Kidney epithelial cell (primary cell): ENCODE results near the gene VSTM5. TPM values are rescaled to one million over a fixed set of nuclear protein-coding genes. Genes with fewer than 3 reads are reported as not detected.
"Not testable (repeated sequence)": the region's sequence is repeated elsewhere in the genome, so short reads cannot be mapped to it uniquely, and the experiment has no call there.

ENCODE experiments used
- DNase-seq: peaks from one replicate; pipeline ENCODE4 v3.0.0-alpha.2; 2010; ENCODE audit warnings: low read depth
- H3K27me3 ChIP-seq: 2 replicates; pipeline ENCODE4 v1.6.0; 2011; ENCODE audit warnings: low read length; ENCODE audit not compliant: control insufficient read depth, insufficient read depth
- H3K36me3 ChIP-seq: 2 replicates; pipeline ENCODE4 v1.5.1; 2011; ENCODE audit warnings: low read length; ENCODE audit not compliant: control insufficient read depth, insufficient read depth
- H3K4me3 ChIP-seq: 2 replicates; pipeline ENCODE4 v1.5.1; 2011; ENCODE audit warnings: low read depth, mild to moderate bottlenecking, control low read depth, low read length
- CTCF ChIP-seq: IDR thresholded peaks from 2 replicates; pipeline ENCODE4 v1.5.1; 2011; ENCODE audit warnings: mild to moderate bottlenecking, moderate library complexity, low read length, control low read depth, inconsistent platforms; ENCODE audit not compliant: insufficient read depth, poor library complexity, severe bottlenecking
- total RNA-seq: library from RNA; depleted of rRNA; stranded (reverse); fragments of >200 nt; gene quantifications from 2 replicates; pipeline ENCODE4 v1.2.3, GENCODE V29; 2015

VSTM5 gene
- total RNA-seq, 1 donor from 2014 or later: 0.29 TPM

DNA sequence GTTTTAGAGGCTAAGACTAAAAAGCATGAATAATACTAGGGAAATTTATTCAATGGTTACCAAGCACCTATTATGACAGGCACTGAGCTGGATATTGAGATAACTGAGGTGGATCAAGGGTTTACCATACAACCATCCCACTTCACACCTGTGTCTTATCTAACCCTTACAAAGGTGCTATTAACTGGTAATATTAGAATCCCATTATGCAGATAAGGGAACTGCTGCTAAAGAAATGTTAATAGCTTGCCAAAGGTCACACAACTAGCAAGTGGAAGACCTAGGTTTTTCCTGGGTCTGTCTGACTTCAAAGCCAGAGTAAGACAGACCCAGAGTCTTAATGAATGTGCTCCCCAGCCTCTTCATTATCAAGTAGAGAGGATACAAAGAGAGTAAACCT, 21.1 kb upstream of the VSTM5 start:
- no peaks in the 10 kb centered on the region for H3K36me3 ChIP-seq
- H3K27me3 ChIP-seq: no peaks in the 10 kb centered on the region
- no peak for TF ChIP-seq CTCF
- DNase-seq: no peak
- H3K4me3 ChIP-seq: no peak overlapping the region

GRCh38 chr11:93870616-93871015, 20.2 kb upstream of the VSTM5 start:
- Histone ChIP-seq H3K27me3 (no peaks in the 10 kb centered on the region), H3K36me3 (no peaks in the 10 kb centered on the region), H3K4me3 (no peak overlapping the region)
- DNase-seq: no peak
- TF ChIP-seq CTCF: no peak

- DNase-seq: no peak
- no peaks in the 10 kb centered on the region for H3K36me3 ChIP-seq
- TF ChIP-seq CTCF: no peak
- H3K4me3 ChIP-seq: no peak overlapping the region
- no peaks in the 10 kb centered on the region for H3K27me3 ChIP-seq
These were observed 19.4 kb upstream of the VSTM5 start for GRCh38 chr11:93869830-93870229.

DNA sequence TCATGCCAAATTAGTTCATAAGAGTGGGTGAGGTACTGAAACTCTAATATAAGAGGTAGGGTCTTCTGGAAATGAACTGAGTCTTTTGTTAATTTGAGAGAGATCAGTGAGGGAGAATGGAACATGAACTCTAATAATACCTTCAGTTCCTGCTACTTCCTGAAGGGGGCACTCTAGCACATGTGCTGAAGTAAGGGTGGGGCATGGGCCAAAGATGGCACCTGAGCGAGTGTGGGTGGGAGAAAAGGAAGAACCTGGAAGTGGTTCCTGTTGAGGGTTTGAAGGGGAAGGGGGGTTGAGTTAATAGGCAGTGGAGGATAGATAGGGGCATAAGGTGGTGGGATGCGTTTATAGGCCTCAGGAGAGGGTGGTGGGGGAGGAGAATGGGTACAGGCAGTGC, 18.0 kb upstream of the VSTM5 start:
- TF ChIP-seq CTCF: peak; percentile 20
- H3K27me3 ChIP-seq, DNase-seq, H3K36me3 ChIP-seq, H3K4me3 ChIP-seq: not testable (repeated sequence)

GRCh38 chr11:93861808-93862207, 11.4 kb upstream of the VSTM5 start:
- TF ChIP-seq CTCF: no peak
- H3K27me3 ChIP-seq: no peaks in the 10 kb centered on the region
- H3K4me3 ChIP-seq: no peak overlapping the region
- H3K36me3 ChIP-seq: no peaks in the 10 kb centered on the region
- DNase-seq: no peak

DNA sequence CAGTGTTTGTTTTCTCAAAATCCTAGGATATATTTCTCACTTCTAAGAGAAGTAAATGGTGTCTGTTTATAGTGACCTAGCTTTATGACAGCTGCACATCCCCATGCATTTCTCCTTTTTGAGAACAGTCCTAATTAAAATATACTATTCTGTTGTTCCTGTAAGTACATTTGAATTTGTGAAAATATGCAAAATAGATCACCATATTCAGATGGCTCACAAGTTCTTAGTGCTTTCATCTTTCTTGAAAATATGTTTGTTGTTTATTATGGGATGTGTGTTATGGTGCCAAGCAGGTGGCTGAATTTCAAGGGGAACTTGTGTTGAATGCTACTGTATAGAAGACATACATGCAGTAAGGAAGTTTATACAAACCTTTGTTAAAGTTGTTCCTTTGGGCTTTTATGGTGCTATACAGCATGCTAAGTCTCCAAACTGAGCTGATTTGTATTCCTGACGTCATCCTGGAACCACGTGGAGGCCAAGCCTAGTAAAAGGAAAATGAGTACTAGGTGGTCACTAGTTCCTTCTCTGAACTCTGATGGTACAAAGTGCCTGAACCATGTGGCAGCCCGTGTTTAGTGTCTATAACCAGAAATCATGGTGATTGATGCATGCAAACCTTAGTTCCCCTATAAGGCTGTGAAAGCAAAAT, 7.8 kb upstream of the VSTM5 start:
- no peak overlapping the region for H3K4me3 ChIP-seq
- no peak for TF ChIP-seq CTCF
- no peaks in the 10 kb centered on the region for H3K27me3 ChIP-seq
- no peaks in the 10 kb centered on the region for H3K36me3 ChIP-seq
- no peak for DNase-seq
